Epithelial cell of proximal tubule (primary cell): ENCODE results near the gene LEMD1. TPM values are rescaled to one million over a fixed set of nuclear protein-coding genes. Genes with fewer than 3 reads are reported as not detected.

ENCODE experiments used
- DNase-seq: peaks from one replicate; pipeline ENCODE4 v3.0.0-alpha.2; 2011; ENCODE audit warnings: low read depth
- H3K4me3 ChIP-seq: 2 replicates; pipeline ENCODE4 v1.5.1; 2011; ENCODE audit warnings: low read depth, mild to moderate bottlenecking, low read length
- total RNA-seq: library from RNA; depleted of rRNA; stranded (reverse); fragments of >200 nt; gene quantifications from 2 replicates; pipeline ENCODE4 v1.2.3, GENCODE V29; 2015
- TF ChIP-seq, protein P1 (sequence below): conservative IDR thresholded peaks from 2 replicates; pipeline ENCODE4 v1.5.1; 2012; ENCODE audit warnings: low read depth, mild to moderate bottlenecking, low read length

Gene LEMD1
- total RNA-seq, 1 donor from 2014 or later = 0.52 TPM

DNA sequence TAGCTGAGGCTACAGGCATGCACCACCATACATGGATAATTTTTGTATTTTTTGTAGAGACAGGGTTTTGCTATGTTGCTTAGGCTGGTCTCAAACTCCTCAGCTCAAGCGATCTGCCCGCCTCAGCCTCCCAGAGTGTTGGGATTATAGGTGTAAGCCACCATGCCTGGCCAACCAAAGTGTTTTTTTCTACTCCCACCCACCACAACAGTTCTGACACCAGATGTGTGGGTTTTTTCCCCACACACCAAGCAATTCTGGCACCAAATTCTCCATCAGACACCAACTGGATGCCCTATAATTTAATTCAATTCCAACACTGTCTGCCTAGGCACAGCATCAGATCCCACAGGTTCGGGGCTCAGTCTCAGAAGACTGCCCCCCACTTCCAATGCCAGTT is 44.5 kb downstream of the LEMD1 start:
- TF ChIP-seq, protein P1, sequence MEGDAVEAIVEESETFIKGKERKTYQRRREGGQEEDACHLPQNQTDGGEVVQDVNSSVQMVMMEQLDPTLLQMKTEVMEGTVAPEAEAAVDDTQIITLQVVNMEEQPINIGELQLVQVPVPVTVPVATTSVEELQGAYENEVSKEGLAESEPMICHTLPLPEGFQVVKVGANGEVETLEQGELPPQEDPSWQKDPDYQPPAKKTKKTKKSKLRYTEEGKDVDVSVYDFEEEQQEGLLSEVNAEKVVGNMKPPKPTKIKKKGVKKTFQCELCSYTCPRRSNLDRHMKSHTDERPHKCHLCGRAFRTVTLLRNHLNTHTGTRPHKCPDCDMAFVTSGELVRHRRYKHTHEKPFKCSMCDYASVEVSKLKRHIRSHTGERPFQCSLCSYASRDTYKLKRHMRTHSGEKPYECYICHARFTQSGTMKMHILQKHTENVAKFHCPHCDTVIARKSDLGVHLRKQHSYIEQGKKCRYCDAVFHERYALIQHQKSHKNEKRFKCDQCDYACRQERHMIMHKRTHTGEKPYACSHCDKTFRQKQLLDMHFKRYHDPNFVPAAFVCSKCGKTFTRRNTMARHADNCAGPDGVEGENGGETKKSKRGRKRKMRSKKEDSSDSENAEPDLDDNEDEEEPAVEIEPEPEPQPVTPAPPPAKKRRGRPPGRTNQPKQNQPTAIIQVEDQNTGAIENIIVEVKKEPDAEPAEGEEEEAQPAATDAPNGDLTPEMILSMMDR = no peak
- no peak overlapping the region for H3K4me3 ChIP-seq
- no peak for DNase-seq

DNA sequence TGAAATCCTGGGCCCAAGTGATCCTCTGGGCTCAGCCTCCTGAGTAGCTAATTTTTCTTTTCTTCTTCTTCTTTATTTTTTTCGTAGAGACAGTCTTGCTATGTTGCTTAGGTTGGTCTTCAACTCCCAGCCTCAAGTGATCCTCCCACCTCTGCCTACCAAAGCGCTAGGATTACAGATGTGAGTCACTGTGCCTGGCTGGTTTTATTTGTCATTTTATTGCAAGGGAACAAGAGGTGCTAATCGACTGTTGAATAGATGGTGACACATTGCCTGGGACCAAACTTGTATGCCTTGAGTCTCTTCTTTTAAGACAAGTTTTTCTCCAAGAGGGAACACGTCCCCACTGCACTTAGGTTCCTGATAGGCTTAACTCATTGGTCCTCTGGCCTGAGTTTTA is 45.1 kb downstream of the LEMD1 start:
- H3K4me3 ChIP-seq = no peak overlapping the region
- DNase-seq = no peak
- TF ChIP-seq, protein P1 = no peak

DNA sequence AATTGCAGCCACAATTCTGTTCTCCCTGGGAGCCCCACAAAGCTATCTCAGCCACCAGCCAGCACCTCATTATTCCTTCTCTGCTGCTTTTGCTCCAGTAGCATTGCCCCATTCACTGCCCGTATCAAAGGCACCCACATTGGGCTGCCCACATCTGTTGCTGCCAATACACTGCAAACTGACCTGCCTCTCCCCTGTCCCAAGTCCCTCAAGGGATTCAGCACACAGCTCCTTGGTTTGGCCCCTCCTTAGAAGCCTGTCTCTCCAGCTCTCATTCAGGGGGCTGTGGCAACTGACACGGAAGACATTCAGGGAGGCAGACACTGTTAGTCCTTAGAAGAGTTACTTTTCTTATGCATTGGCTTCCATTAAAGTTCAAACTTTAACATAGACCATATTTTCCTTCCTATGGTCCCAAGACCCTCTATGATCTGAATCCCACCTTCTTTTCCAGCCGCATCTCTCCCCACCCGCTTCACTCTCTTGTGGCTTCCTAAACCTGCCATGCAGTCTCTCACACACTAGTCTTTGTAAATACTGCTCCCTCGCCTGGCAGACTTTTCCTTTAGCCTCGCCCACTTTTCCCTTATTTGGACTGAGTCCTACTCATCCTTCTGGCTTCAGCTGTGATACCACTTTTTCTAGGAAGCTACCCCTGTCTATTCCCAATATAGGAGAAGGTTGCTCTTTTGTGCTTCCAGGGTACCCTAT is 45.9 kb downstream of the LEMD1 start:
- TF ChIP-seq, protein P1 = no peak
- DNase-seq = no peak
- no peak overlapping the region for H3K4me3 ChIP-seq

DNA sequence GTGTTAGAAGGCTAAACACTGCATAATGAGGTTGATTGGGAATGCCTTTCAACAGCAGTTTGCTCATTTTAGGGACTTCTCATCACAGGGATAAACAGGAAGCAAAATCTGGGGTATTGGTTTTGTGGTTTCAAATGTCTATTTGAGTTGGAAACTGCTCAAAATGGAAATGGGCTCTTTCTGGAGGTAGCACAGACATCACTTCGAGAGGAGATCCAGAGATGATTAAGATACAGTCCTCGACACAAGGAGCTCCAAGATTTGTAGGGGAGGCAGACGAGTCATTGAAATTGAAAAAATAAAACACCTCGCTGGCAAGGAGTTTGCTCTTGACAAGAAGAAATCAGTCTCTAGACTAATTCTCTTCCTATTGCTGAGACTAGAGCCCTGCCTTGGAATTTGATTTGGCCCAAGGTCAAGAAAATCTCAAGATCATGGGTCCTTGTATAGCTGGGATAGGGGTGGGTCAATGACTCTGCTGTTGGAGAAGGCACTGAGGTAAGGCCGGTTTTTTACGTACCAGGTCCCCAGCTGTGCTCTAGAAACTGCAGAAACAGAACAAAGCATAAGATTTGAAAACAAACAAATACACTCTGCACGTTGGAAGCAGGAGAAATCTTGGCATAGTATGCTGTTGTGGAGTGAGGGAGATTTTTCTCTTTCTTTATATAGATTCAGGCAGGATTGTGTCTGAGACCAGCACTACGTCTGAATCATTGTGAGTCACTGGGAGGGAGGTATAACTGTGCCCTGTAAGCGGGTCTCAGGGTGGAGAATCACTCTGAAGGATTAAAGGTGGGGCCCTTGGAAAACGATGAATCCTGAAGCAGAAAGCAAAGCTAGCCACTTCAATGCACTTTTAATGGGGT is 47.4 kb downstream of the LEMD1 start:
- H3K4me3 ChIP-seq = no peak overlapping the region
- no peak for DNase-seq
- TF ChIP-seq, protein P1 = no peak

DNA sequence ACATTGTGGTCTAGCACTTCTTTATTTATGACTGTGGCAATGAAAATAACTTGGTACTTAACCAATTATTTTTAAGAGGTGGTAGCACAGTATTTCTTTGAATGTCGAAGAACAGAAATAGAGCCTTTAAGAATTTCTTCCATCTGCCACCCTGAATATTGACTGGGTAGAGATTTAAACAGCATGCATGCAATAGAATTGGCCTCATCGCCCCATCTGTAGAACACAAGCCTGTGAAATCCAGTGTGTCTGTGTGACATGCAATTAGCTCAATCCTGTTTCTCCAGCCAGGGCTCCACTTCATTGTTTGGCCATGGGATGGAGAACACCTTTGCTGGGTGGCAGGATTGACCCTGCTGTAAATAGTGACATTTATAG is 48.1 kb downstream of the LEMD1 start:
- DNase-seq = no peak
- TF ChIP-seq, protein P1 = no peak
- no peak overlapping the region for H3K4me3 ChIP-seq

DNA sequence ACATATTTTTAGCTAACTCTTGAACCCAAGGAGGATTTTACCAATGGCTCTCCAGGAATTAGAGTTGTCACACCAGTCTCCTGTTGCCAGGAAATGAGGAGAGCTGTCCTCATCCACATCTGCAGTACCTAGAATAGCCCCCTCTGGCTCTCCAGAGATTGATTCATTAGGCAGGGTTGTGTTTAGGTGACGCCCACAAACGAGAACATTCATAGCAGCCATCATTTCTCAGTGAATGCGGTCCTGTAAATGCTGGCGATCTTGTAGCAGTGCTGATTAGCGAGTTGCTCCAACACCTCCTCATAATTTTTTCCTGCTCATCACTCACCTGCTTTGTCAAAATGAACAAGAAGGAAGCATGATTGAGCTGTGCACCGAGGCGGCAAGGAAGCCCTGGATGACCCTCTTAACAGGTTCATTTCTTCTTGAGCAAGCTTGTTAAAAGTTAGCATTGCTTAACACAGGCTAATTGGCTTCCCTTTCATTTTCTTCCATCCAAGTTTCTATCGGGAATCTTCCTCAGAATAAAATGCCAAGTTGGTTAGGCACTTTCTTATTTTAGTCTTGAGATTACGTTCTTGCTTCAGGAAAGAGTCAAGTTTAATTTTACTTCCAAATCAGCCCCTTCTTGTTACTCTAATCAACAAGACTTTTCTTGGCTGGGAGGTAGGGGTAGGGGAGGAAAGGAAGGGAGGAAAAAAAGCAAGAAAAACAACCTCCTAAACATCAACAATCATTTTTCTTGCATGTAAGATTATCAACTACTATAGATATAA is 48.6 kb downstream of the LEMD1 start:
- TF ChIP-seq, protein P1 = no peak
- DNase-seq = no peak
- H3K4me3 ChIP-seq = no peak overlapping the region
